ENCODE results near the gene DTNBP1. TPM values are rescaled to one million over a fixed set of nuclear protein-coding genes. Genes with fewer than 3 reads are reported as not detected.

Gene DTNBP1
- polyA plus RNA-seq, 3 donors = 9.3 to 15.0 (median 13.4) TPM

GRCh38 chr6:15604843-15605242 lies 58.0 kb downstream of the DTNBP1 start:
- WGBS, 3 donors = 88 to 99% (median 99%) methylated on average over 2 of the region's 2 CpGs
- no peak overlapping the region for H3K27ac ChIP-seq (ENCODE audit: low read depth, low read length)

GRCh38 chr6:15602154-15602553 lies 60.7 kb downstream of the DTNBP1 start:
- WGBS, 3 donors = 60 to 75% (median 67%) methylated on average over 3 of the region's 3 CpGs

GRCh38 chr6:15598273-15598798 lies 64.5 kb downstream of the DTNBP1 start:
- WGBS, 3 donors = 90 to 92% (median 90%) methylated on average over 1 of the region's 1 CpG
- H3K27ac ChIP-seq (ENCODE audit: low read depth, low read length) = no peak overlapping the region

More at GRCh38 chr6:15602154-15602553, 60.7 kb downstream of the DTNBP1 start:
- no peak overlapping the region for H3K27ac ChIP-seq (ENCODE audit: low read depth, low read length)

GRCh38 chr6:15596186-15596896 lies 66.5 kb downstream of the DTNBP1 start:
- WGBS, 3 donors = 42 to 92% (median 58%) methylated on average over 9 of the region's 9 CpGs
- H3K27ac ChIP-seq (ENCODE audit: low read depth, low read length) = no peak overlapping the region

- WGBS, 3 donors = 38 to 78% (median 39%) methylated on average over 7 of the region's 7 CpGs
- no peak overlapping the region for H3K27ac ChIP-seq (ENCODE audit: low read depth, low read length)
These were observed 67.2 kb downstream of the DTNBP1 start for GRCh38 chr6:15595461-15596173.

GRCh38 chr6:15594512-15595259 lies 68.1 kb downstream of the DTNBP1 start:
- 80 to 92% (median 84%) methylated on average over 7 of the region's 7 CpGs for WGBS, 3 donors
- no peak overlapping the region for H3K27ac ChIP-seq (ENCODE audit: low read depth, low read length)

- no peak overlapping the region for H3K27ac ChIP-seq (ENCODE audit: low read depth, low read length)
- 60 to 77% (median 73%) methylated on average over 2 of the region's 2 CpGs for WGBS, 3 donors
These were observed 69.0 kb downstream of the DTNBP1 start for GRCh38 chr6:15593798-15594197.

GRCh38 chr6:15592610-15593009 lies 70.2 kb downstream of the DTNBP1 start:
- 89 to 90% (median 90%) methylated on average over 2 of the region's 2 CpGs for WGBS, 3 donors
- H3K27ac ChIP-seq (ENCODE audit: low read depth, low read length) = no peak overlapping the region

- no peak overlapping the region for H3K27ac ChIP-seq (ENCODE audit: low read depth, low read length)
- 88 to 98% (median 93%) methylated on average over 3 of the region's 3 CpGs for WGBS, 3 donors
These were observed 73.7 kb downstream of the DTNBP1 start for GRCh38 chr6:15588971-15589634.

- no peak overlapping the region for H3K27ac ChIP-seq (ENCODE audit: low read depth, low read length)
These were observed 76.3 kb downstream of the DTNBP1 start for GRCh38 chr6:15586503-15586902.

GRCh38 chr6:15585760-15586214 lies 77.0 kb downstream of the DTNBP1 start:
- H3K27ac ChIP-seq (ENCODE audit: low read depth, low read length) = no peak overlapping the region
- 85 to 89% (median 85%) methylated on average over 2 of the region's 2 CpGs for WGBS, 3 donors

GRCh38 chr6:15582499-15582898 lies 80.3 kb downstream of the DTNBP1 start:
- 70 to 93% (median 88%) methylated on average over 1 of the region's 1 CpG for WGBS, 3 donors
- H3K27ac ChIP-seq (ENCODE audit: low read depth, low read length) = no peak overlapping the region

- no peak overlapping the region for H3K27ac ChIP-seq (ENCODE audit: low read depth, low read length)
- 96 to 98% (median 98%) methylated on average over 4 of the region's 4 CpGs for WGBS, 3 donors
These were observed 81.1 kb downstream of the DTNBP1 start for GRCh38 chr6:15581751-15582150.

GRCh38 chr6:15580326-15580725 lies 82.5 kb downstream of the DTNBP1 start:
- 79 to 92% (median 84%) methylated on average over 2 of the region's 2 CpGs for WGBS, 3 donors
- H3K27ac ChIP-seq (ENCODE audit: low read depth, low read length) = no peak overlapping the region

- 78 to 97% (median 89%) methylated on average over 3 of the region's 3 CpGs for WGBS, 3 donors
- no peak overlapping the region for H3K27ac ChIP-seq (ENCODE audit: low read depth, low read length)
These were observed 84.0 kb downstream of the DTNBP1 start for GRCh38 chr6:15578716-15579391.

- 89 to 97% (median 90%) methylated on average over 7 of the region's 7 CpGs for WGBS, 3 donors
- H3K27ac ChIP-seq (ENCODE audit: low read depth, low read length) = no peak overlapping the region
These were observed 85.2 kb downstream of the DTNBP1 start for GRCh38 chr6:15577550-15578171.

GRCh38 chr6:15577106-15577505 lies 85.7 kb downstream of the DTNBP1 start:
- H3K27ac ChIP-seq (ENCODE audit: low read depth, low read length) = no peak overlapping the region
- WGBS, 3 donors = 91 to 95% (median 92%) methylated on average over 8 of the region's 8 CpGs

Measured in adipose tissue (tissue), 3 donors.